ENCODE measurements around the gene TMEM52B.

- TF ChIP-seq CTCF (conservative IDR thresholded peaks at IDR 0.05; ENCODE audit: low read length) = no peak
- no peak for TF ChIP-seq EZH2phosphoT487 (IDR thresholded peaks at IDR 0.05; ENCODE audit: borderline replicate concordance)
These were observed 62.5 kb downstream of the TMEM52B start for GRCh38 chr12:10241290-10241689.
